ENCODE data around the gene MSI2. TPM values are rescaled to one million over a fixed set of nuclear protein-coding genes. Genes with fewer than 3 reads are reported as not detected.

The MSI2 gene
- total RNA-seq, 2 donors from 2014 or later = 88.3 to 114 TPM

DNA sequence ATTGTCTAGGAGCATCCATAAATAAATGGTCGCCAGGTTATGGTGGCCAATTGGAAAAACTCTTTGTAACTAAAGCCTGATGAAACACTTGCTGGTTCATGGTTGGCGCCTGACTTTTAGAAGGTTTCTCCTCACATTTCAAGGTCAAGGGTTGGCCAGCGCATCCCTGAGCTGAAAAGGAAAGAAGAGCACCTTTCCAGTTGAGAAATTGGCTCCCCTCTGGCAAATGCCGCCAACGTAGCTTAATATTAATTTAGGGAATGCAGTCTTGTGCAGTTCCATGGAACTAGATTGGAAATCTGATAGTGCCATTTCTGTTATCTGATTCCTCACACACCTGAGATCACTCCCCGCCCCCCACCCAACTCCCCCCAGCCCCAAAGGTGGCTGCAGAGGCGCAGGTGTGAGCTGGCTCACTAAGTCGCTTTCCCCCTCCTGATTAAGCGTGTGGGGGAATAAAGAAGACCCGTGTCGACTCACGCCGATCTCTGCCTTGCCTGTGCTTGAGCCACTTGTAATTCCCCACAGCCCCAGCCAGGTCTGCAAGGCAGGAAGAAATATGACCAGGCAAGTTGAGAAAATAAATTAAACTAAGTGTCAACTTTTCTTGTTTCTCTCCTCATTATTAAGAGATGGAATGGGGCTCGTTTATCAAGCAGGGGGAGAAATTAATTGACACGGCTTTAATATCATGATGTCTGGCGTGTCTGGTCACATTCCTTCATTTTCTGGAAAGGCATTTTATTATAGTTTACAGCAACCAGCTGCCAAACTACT lies 331.1 kb downstream of the MSI2 start:
- Histone ChIP-seq H3K36me3 (ENCODE audit: control insufficient read depth, insufficient read depth, low read length) (no peaks in the 10 kb centered on the region), H3K9me3 (ENCODE audit: control insufficient read depth, low read length) (no peaks in the 10 kb centered on the region), H3K4me3 (ENCODE audit: low read length) (no peak overlapping the region), H3K27me3 (ENCODE audit: control insufficient read depth, insufficient read depth, low read length, poor library complexity, severe bottlenecking) (no peaks in the 10 kb centered on the region), H3K9ac (ENCODE audit: extremely low read depth, low read length, poor library complexity, severe bottlenecking) (no peak overlapping the region), H3K27ac (ENCODE audit: low read depth, low read length) (no peak overlapping the region), H3K4me1 (ENCODE audit: control insufficient read depth, insufficient read depth, low read length) (peaks cover 9% of the 10 kb centered on the region)
- H3K9me3 Mint-ChIP-seq = no peaks in the 10 kb centered on the region
- no peak overlapping the region for H3K27ac Mint-ChIP-seq
- no peaks in the 10 kb centered on the region for H3K27me3 Mint-ChIP-seq (ENCODE audit: insufficient read depth)
- TF ChIP-seq CTCF (conservative IDR thresholded peaks at IDR 0.05) = no peak
- no peaks in the 10 kb centered on the region for H3K36me3 Mint-ChIP-seq (ENCODE audit: low read depth)
- 89 to 94% methylated on average over 12 to 16 of the region's 16 CpGs for WGBS, 2 experiments (ENCODE audit: insufficient coverage in 1 of 2, insufficient read length in 1 of 2)
- H3K4me3 Mint-ChIP-seq = peak overlapping the region; percentile 2
- no peak for DNase-seq
- peaks cover 33% of the 10 kb centered on the region for H3K4me1 Mint-ChIP-seq

- H3K9me3 ChIP-seq (ENCODE audit: control insufficient read depth, low read length) = no peaks in the 10 kb centered on the region
- H3K27me3 ChIP-seq (ENCODE audit: control insufficient read depth, insufficient read depth, low read length, poor library complexity, severe bottlenecking) = no peaks in the 10 kb centered on the region
- peaks cover 9% of the 10 kb centered on the region for H3K4me1 ChIP-seq (ENCODE audit: control insufficient read depth, insufficient read depth, low read length)
- no peak overlapping the region for H3K4me3 ChIP-seq (ENCODE audit: low read length)
- peak overlapping the region; percentile 2 for H3K4me3 Mint-ChIP-seq
- WGBS, 2 experiments (ENCODE audit: insufficient coverage in 1 of 2, insufficient read length in 1 of 2) = 20 to 30% methylated on average over 4 to 5 of the region's 5 CpGs
- peaks cover 33% of the 10 kb centered on the region for H3K4me1 Mint-ChIP-seq
- no peaks in the 10 kb centered on the region for H3K27me3 Mint-ChIP-seq (ENCODE audit: insufficient read depth)
- H3K36me3 ChIP-seq (ENCODE audit: control insufficient read depth, insufficient read depth, low read length) = no peaks in the 10 kb centered on the region
- DNase-seq = peak; percentile 82
- H3K9ac ChIP-seq (ENCODE audit: extremely low read depth, low read length, poor library complexity, severe bottlenecking) = no peak overlapping the region
- H3K27ac ChIP-seq (ENCODE audit: low read depth, low read length) = no peak overlapping the region
- TF ChIP-seq CTCF (conservative IDR thresholded peaks at IDR 0.05) = no peak
- no peaks in the 10 kb centered on the region for H3K9me3 Mint-ChIP-seq
- no peak overlapping the region for H3K27ac Mint-ChIP-seq
- H3K36me3 Mint-ChIP-seq (ENCODE audit: low read depth) = no peaks in the 10 kb centered on the region
Observed at GRCh38 chr17:57588086-57588485, 331.8 kb downstream of the MSI2 start.

GRCh38 chr17:57589151-57590034 lies 333.1 kb downstream of the MSI2 start:
- no peak for DNase-seq
- H3K27ac Mint-ChIP-seq = no peak overlapping the region

More at GRCh38 chr17:57589151-57590034, 333.1 kb downstream of the MSI2 start:
- H3K9ac ChIP-seq (ENCODE audit: extremely low read depth, low read length, poor library complexity, severe bottlenecking) = no peak overlapping the region
- no peaks in the 10 kb centered on the region for H3K27me3 Mint-ChIP-seq (ENCODE audit: insufficient read depth)
- H3K36me3 Mint-ChIP-seq (ENCODE audit: low read depth) = peaks cover 1% of the 10 kb centered on the region
- no peak overlapping the region for H3K4me3 ChIP-seq (ENCODE audit: low read length)
- peaks cover 9% of the 10 kb centered on the region for H3K4me1 ChIP-seq (ENCODE audit: control insufficient read depth, insufficient read depth, low read length)
- H3K27ac ChIP-seq (ENCODE audit: low read depth, low read length) = no peak overlapping the region
- no peak overlapping the region for H3K4me3 Mint-ChIP-seq
- TF ChIP-seq CTCF (conservative IDR thresholded peaks at IDR 0.05) = no peak
- peaks cover under 1% of the 10 kb centered on the region for H3K9me3 ChIP-seq (ENCODE audit: control insufficient read depth, low read length)
- H3K36me3 ChIP-seq (ENCODE audit: control insufficient read depth, insufficient read depth, low read length) = no peaks in the 10 kb centered on the region
- H3K4me1 Mint-ChIP-seq = peaks cover 42% of the 10 kb centered on the region
- H3K9me3 Mint-ChIP-seq = no peaks in the 10 kb centered on the region
- 94 to 95% methylated on average over 10 to 15 of the region's 15 CpGs for WGBS, 2 experiments (ENCODE audit: insufficient coverage in 1 of 2, insufficient read length in 1 of 2)
- no peaks in the 10 kb centered on the region for H3K27me3 ChIP-seq (ENCODE audit: control insufficient read depth, insufficient read depth, low read length, poor library complexity, severe bottlenecking)

Measured in endodermal cell (in vitro differentiated cells).